ENCODE measurements around the gene ZKSCAN3.
"Not testable (repeated sequence)": the region's sequence is repeated elsewhere in the genome, so short reads cannot be mapped to it uniquely, and the experiment has no call there.

Gene ZKSCAN3

GRCh38 chr6:28349892-28350737, at the start of gene ZKSCAN3:
TSS of gene ZKSCAN3 (plus strand) at chr6:28349947. CDS start at chr6:28359587, 9,640 bp downstream.
- intact Hi-C loops (cut with DNase I): loop anchor here (10.0 kb wide), 2 partner anchors 95 to 215 kb away; partner anchors contain the start of genes NKAPL and ZKSCAN4
- peak; percentile 81 to 97 (median 91) for DNase-seq

- no peak for DNase-seq
- intact Hi-C loops (cut with DNase I): no loop called here
These were observed 46.2 kb upstream of the ZKSCAN3 start for GRCh38 chr6:28303570-28303969.

- DNase-seq; intact Hi-C loops (cut with DNase I): not testable (repeated sequence)
These were observed 43.4 kb upstream of the ZKSCAN3 start for GRCh38 chr6:28306363-28306762.

GRCh38 chr6:28311139-28311823, 38.5 kb upstream of the ZKSCAN3 start:
- DNase-seq: no peak

GRCh38 chr6:28312939-28313338, 36.8 kb upstream of the ZKSCAN3 start:
- DNase-seq: no peak
- intact Hi-C loops (cut with DNase I): no loop called here

More at GRCh38 chr6:28311139-28311823, 38.5 kb upstream of the ZKSCAN3 start:
- intact Hi-C loops (cut with DNase I): no loop called here

- intact Hi-C loops (cut with DNase I): no loop called here
- no peak for DNase-seq
These were observed 34.1 kb upstream of the ZKSCAN3 start for GRCh38 chr6:28315628-28316027.

GRCh38 chr6:28317866-28318265, 31.9 kb upstream of the ZKSCAN3 start:
- DNase-seq; intact Hi-C loops (cut with DNase I): not testable (repeated sequence)

GRCh38 chr6:28322661-28323060, 27.1 kb upstream of the ZKSCAN3 start:
- DNase-seq: no peak
- intact Hi-C loops (cut with DNase I): no loop called here

- intact Hi-C loops (cut with DNase I): no loop called here
These were observed 25.8 kb upstream of the ZKSCAN3 start for GRCh38 chr6:28323813-28324424.

GRCh38 chr6:28326371-28326948, 23.3 kb upstream of the ZKSCAN3 start:
- no peak for DNase-seq
- intact Hi-C loops (cut with DNase I): no loop called here

More at GRCh38 chr6:28323813-28324424, 25.8 kb upstream of the ZKSCAN3 start:
- DNase-seq: no peak

- intact Hi-C loops (cut with DNase I): no loop called here
- no peak for DNase-seq
These were observed 19.7 kb upstream of the ZKSCAN3 start for GRCh38 chr6:28330041-28330440.

GRCh38 chr6:28333047-28333446, 16.7 kb upstream of the ZKSCAN3 start:
- DNase-seq: no peak
- intact Hi-C loops (cut with DNase I): no loop called here

- intact Hi-C loops (cut with DNase I): no loop called here
- no peak for DNase-seq
These were observed 16.1 kb upstream of the ZKSCAN3 start for GRCh38 chr6:28333599-28334018.

GRCh38 chr6:28334286-28335039, 15.3 kb upstream of the ZKSCAN3 start:
- intact Hi-C loops (cut with DNase I): loop anchor here (5.0 kb wide), 1 partner anchor 252 kb away; the partner anchor contains the start of gene ZNF165
- DNase-seq: no peak

- intact Hi-C loops (cut with DNase I): loop anchor here (5.0 kb wide), 1 partner anchor 253 kb away; the partner anchor contains the start of gene ZNF165
- DNase-seq: peak in 3 of 42 donors; percentile 8 to 31 (median 17)
These were observed 14.6 kb upstream of the ZKSCAN3 start for GRCh38 chr6:28335040-28335563.

GRCh38 chr6:28335564-28336283, 14.0 kb upstream of the ZKSCAN3 start, which contains the start of gene ZSCAN31:
TSS of gene ZSCAN31 (minus strand) at chr6:28336148. CDS start at chr6:28329683, 6,465 bp downstream.
- intact Hi-C loops (cut with DNase I): loop anchor here (5.0 kb wide), 1 partner anchor 253 kb away; the partner anchor contains the start of gene ZNF165
- DNase-seq: peak; percentile 79 to 98 (median 92)

Measured in head of caudate nucleus (tissue), 42 donors.